HUES48 (cell line): ENCODE results near the gene CASS4.

Experiments used
- H3K27ac ChIP-seq: one replicate; pipeline ENCODE4 v1.7.0; 2013; ENCODE audit warnings: low read depth, low read length, inconsistent platforms
- H3K27me3 ChIP-seq: 2 replicates; pipeline ENCODE4 v1.6.1; 2013; ENCODE audit warnings: mild to moderate bottlenecking, low read length; ENCODE audit not compliant: control insufficient read depth, insufficient read depth
- H3K36me3 ChIP-seq: 2 replicates; pipeline ENCODE4 v1.6.1; 2013; ENCODE audit warnings: low read length; ENCODE audit not compliant: control insufficient read depth, insufficient read depth
- H3K4me1 ChIP-seq: 2 replicates; pipeline ENCODE4 v1.6.1; 2013; ENCODE audit warnings: mild to moderate bottlenecking, low read length; ENCODE audit not compliant: control insufficient read depth, insufficient read depth
- H3K4me3 ChIP-seq: 2 replicates; pipeline ENCODE4 v1.5.1; 2013; ENCODE audit warnings: mild to moderate bottlenecking, low read depth, low read length
- H3K9ac ChIP-seq: 2 replicates; pipeline ENCODE4 v1.6.1; 2013; ENCODE audit warnings: mild to moderate bottlenecking, low read depth, low read length, moderate library complexity
- H3K9me3 ChIP-seq: 2 replicates; pipeline ENCODE4 v1.6.1; 2013; ENCODE audit warnings: low read length; ENCODE audit not compliant: control insufficient read depth, insufficient read depth

The CASS4 gene

GRCh38 chr20:56423211-56423610 is 11.2 kb downstream of the CASS4 start:
- peaks cover 21% of the 10 kb centered on the region; the same call in 1 of the 2 replicates for H3K27me3 ChIP-seq
- H3K9me3 ChIP-seq, result no peaks in the 10 kb centered on the region
- no peaks in the 10 kb centered on the region for H3K36me3 ChIP-seq
- H3K27ac ChIP-seq, result no peak overlapping the region
- H3K9ac ChIP-seq, result no peak overlapping the region
- H3K4me3 ChIP-seq, result no peak overlapping the region
- peaks cover 5% of the 10 kb centered on the region; the same call in 1 of the 2 replicates for H3K4me1 ChIP-seq

- H3K4me3 ChIP-seq, result no peak overlapping the region
- no peak overlapping the region for H3K27ac ChIP-seq
- H3K36me3 ChIP-seq, result no peaks in the 10 kb centered on the region
- H3K9me3 ChIP-seq, result no peaks in the 10 kb centered on the region
- peaks cover 5% of the 10 kb centered on the region; the same call in 1 of the 2 replicates for H3K4me1 ChIP-seq
- no peak overlapping the region for H3K9ac ChIP-seq
- peaks cover 21% of the 10 kb centered on the region; the same call in 1 of the 2 replicates for H3K27me3 ChIP-seq
These were observed 11.8 kb downstream of the CASS4 start for GRCh38 chr20:56423886-56424285.

GRCh38 chr20:56424931-56425330 is 12.9 kb downstream of the CASS4 start:
- H3K9ac ChIP-seq, result no peak overlapping the region
- no peak overlapping the region for H3K27ac ChIP-seq
- H3K27me3 ChIP-seq, result peaks cover 21% of the 10 kb centered on the region; the same call in 1 of the 2 replicates
- peaks cover 5% of the 10 kb centered on the region; the same call in 1 of the 2 replicates for H3K4me1 ChIP-seq
- no peaks in the 10 kb centered on the region for H3K9me3 ChIP-seq
- no peak overlapping the region for H3K4me3 ChIP-seq
- no peaks in the 10 kb centered on the region for H3K36me3 ChIP-seq

- peaks cover 5% of the 10 kb centered on the region; the same call in 1 of the 2 replicates for H3K4me1 ChIP-seq
- H3K27ac ChIP-seq, result no peak overlapping the region
- no peak overlapping the region for H3K4me3 ChIP-seq
- H3K36me3 ChIP-seq, result no peaks in the 10 kb centered on the region
- H3K27me3 ChIP-seq, result peaks cover 21% of the 10 kb centered on the region; the same call in 1 of the 2 replicates
- no peaks in the 10 kb centered on the region for H3K9me3 ChIP-seq
- H3K9ac ChIP-seq, result no peak overlapping the region
These were observed 14.0 kb downstream of the CASS4 start for GRCh38 chr20:56426026-56426425.

GRCh38 chr20:56426926-56427325 is 14.9 kb downstream of the CASS4 start:
- H3K9ac ChIP-seq, result no peak overlapping the region
- peaks cover 5% of the 10 kb centered on the region; the same call in 1 of the 2 replicates for H3K4me1 ChIP-seq
- peaks cover 14% of the 10 kb centered on the region; the same call in 1 of the 2 replicates for H3K27me3 ChIP-seq
- H3K27ac ChIP-seq, result no peak overlapping the region
- H3K9me3 ChIP-seq, result no peaks in the 10 kb centered on the region
- no peak overlapping the region for H3K4me3 ChIP-seq
- no peaks in the 10 kb centered on the region for H3K36me3 ChIP-seq

GRCh38 chr20:56427797-56428196 is 15.7 kb downstream of the CASS4 start:
- H3K27me3 ChIP-seq, result peaks cover 9% of the 10 kb centered on the region; the same call in 1 of the 2 replicates
- no peaks in the 10 kb centered on the region for H3K4me1 ChIP-seq
- H3K4me3 ChIP-seq, result no peak overlapping the region
- no peak overlapping the region for H3K27ac ChIP-seq
- no peak overlapping the region for H3K9ac ChIP-seq
- H3K9me3 ChIP-seq, result no peaks in the 10 kb centered on the region
- H3K36me3 ChIP-seq, result no peaks in the 10 kb centered on the region

- H3K27ac ChIP-seq, result no peak overlapping the region
- H3K9ac ChIP-seq, result no peak overlapping the region
These were observed 16.4 kb downstream of the CASS4 start for GRCh38 chr20:56428410-56428809.

GRCh38 chr20:56428881-56429280 is 16.8 kb downstream of the CASS4 start:
- H3K27me3 ChIP-seq, result 0 out of 2 replicates have a peak, but pooled peaks cover 5% of the 10 kb centered on the region

More at GRCh38 chr20:56428410-56428809, 16.4 kb downstream of the CASS4 start:
- Histone ChIP-seq H3K4me1 (no peaks in the 10 kb centered on the region), H3K27me3 (0 out of 2 replicates have a peak, but pooled peaks cover 5% of the 10 kb centered on the region), H3K4me3 (no peak overlapping the region), H3K9me3 (no peaks in the 10 kb centered on the region), H3K36me3 (no peaks in the 10 kb centered on the region)

GRCh38 chr20:56429502-56429901 is 17.4 kb downstream of the CASS4 start:
- Histone ChIP-seq H3K27me3 (0 out of 2 replicates have a peak, but pooled peaks cover 5% of the 10 kb centered on the region), H3K4me1 (no peaks in the 10 kb centered on the region), H3K9me3 (no peaks in the 10 kb centered on the region), H3K4me3 (no peak overlapping the region), H3K27ac (no peak overlapping the region), H3K36me3 (no peaks in the 10 kb centered on the region), H3K9ac (no peak overlapping the region)

More at GRCh38 chr20:56428881-56429280, 16.8 kb downstream of the CASS4 start:
- Histone ChIP-seq H3K4me1 (no peaks in the 10 kb centered on the region), H3K36me3 (no peaks in the 10 kb centered on the region), H3K9ac (no peak overlapping the region), H3K27ac (no peak overlapping the region), H3K4me3 (no peak overlapping the region), H3K9me3 (no peaks in the 10 kb centered on the region)

GRCh38 chr20:56429941-56430340 is 17.9 kb downstream of the CASS4 start:
- H3K36me3 ChIP-seq, result no peaks in the 10 kb centered on the region
- no peak overlapping the region for H3K9ac ChIP-seq
- no peaks in the 10 kb centered on the region for H3K9me3 ChIP-seq
- H3K27me3 ChIP-seq, result 0 out of 2 replicates have a peak, but pooled peaks cover 2% of the 10 kb centered on the region
- no peak overlapping the region for H3K4me3 ChIP-seq
- H3K4me1 ChIP-seq, result no peaks in the 10 kb centered on the region
- H3K27ac ChIP-seq, result no peak overlapping the region

GRCh38 chr20:56430461-56430860 is 18.4 kb downstream of the CASS4 start:
- no peaks in the 10 kb centered on the region for H3K27me3 ChIP-seq
- H3K27ac ChIP-seq, result no peak overlapping the region
- no peak overlapping the region for H3K4me3 ChIP-seq
- H3K36me3 ChIP-seq, result no peaks in the 10 kb centered on the region
- H3K4me1 ChIP-seq, result no peaks in the 10 kb centered on the region
- no peaks in the 10 kb centered on the region for H3K9me3 ChIP-seq
- no peak overlapping the region for H3K9ac ChIP-seq
